GM21528 (cell line): ENCODE measurements around the gene DDX39A.
"Not testable (repeated sequence)": the region's sequence is repeated elsewhere in the genome, so short reads cannot be mapped to it uniquely, and the experiment has no call there.

Source experiments
- ATAC-seq: cut with Tn5 transposase; IDR thresholded peaks from one replicate; pipeline ENCODE4 v1.9.1; 2021; ENCODE audit warnings: mild to moderate bottlenecking, moderate library complexity; ENCODE audit not compliant: unreplicated experiment, low FRiP score

The DDX39A gene

GRCh38 chr19:14368011-14368513, 51.1 kb downstream of the DDX39A start:
- ATAC-seq, result no peak

GRCh38 chr19:14367016-14367415, 52.1 kb downstream of the DDX39A start:
- ATAC-seq, result no peak

- ATAC-seq, result peak; percentile 33
Observed at GRCh38 chr19:14366529-14366928, 52.6 kb downstream of the DDX39A start.

- ATAC-seq, result not testable (repeated sequence)
Observed at GRCh38 chr19:14364098-14364443, 55.1 kb downstream of the DDX39A start.

DNA sequence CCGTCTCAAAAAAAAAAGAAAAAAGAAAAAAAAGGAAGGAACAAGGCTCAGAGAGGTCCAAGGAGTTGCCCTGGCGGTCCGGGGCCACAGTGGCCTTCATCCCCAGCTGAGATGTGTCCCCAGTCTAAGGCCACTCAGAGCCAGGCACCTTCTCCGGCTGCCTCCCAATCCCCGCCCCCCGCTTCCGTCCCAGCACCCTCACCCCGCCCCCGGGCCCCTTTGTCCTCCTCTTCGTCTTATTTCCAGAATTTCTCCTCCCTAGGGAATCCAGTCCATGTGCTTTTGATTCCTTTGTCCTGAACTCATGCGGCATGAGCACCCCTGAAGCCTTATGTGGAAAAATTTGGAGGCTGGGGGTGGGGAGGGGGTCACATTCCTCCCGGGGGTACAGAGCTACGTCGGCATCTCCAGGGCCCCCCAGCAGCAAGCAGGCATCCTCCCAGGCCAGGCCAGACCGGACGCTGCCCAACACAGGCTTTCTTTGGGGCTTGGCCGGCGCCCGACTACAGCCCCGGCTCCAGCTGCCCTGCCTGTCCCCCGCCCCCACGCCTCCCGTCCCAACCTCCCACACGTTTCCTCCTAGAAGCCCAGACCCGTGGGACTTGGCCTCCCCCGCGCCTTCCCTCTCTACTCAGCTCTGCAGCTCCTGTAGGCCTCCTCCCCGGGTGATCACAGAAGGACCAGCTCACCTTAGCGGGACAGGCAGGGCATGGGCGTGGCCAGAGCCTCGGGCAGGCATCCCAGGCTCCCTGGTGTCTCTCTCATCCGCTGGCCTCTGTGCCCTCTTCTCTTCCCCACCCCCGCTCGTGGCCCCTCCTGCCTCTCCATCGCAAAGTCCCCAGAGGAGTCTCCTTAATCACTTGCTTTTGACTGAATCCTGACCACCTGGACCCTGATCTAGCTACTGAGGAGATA, 55.7 kb downstream of the DDX39A start:
- no peak for ATAC-seq

GRCh38 chr19:14361824-14362223, 57.3 kb downstream of the DDX39A start:
- ATAC-seq, result no peak
